Liver (tissue), 9 donors: ENCODE data around the gene SLC25A25. TPM values are rescaled to one million over a fixed set of nuclear protein-coding genes. Genes with fewer than 3 reads are reported as not detected.

ENCODE experiments used
- DNase-seq: peaks from one replicate; pipeline ENCODE4 v3.0.0-alpha.2; 2017; ENCODE audit warnings: low spot score
- H3K27ac ChIP-seq, 2 donors: one replicate each; pipeline ENCODE4 v1.7.0; 2013; ENCODE audit warnings: inconsistent platforms in 2 of 2, low read length in 2 of 2, control low read depth in 1 of 2, low read depth in 1 of 2, mild to moderate bottlenecking in 1 of 2
- H3K27me3 ChIP-seq, 4 donors: one replicate each; pipeline versions ENCODE4 v1.6.1 to v1.7.0; 2013; ENCODE audit warnings: low read length in 3 of 4, inconsistent platforms in 1 of 4, mild to moderate bottlenecking in 1 of 4, moderate library complexity in 1 of 4; ENCODE audit not compliant: control insufficient read depth in 4 of 4, insufficient read depth in 4 of 4
- H3K36me3 ChIP-seq, 4 donors: one replicate each; pipeline versions ENCODE4 v1.6.1 to v1.7.0; 2013; ENCODE audit warnings: low read length in 3 of 4, mild to moderate bottlenecking in 3 of 4, low read depth in 1 of 4, moderate library complexity in 1 of 4; ENCODE audit not compliant: control insufficient read depth in 4 of 4, insufficient read depth in 3 of 4
- H3K4me1 ChIP-seq, 4 donors: one replicate each; pipeline versions ENCODE4 v1.6.1 to v1.7.0; 2013; ENCODE audit warnings: low read length in 3 of 4, mild to moderate bottlenecking in 3 of 4, moderate library complexity in 1 of 4; ENCODE audit not compliant: control insufficient read depth in 4 of 4, insufficient read depth in 4 of 4
- H3K4me3 ChIP-seq, 3 donors: one replicate each; pipeline versions ENCODE4 v1.6.1 to v1.7.0; 2013; ENCODE audit warnings: low read length in 3 of 3, control low read depth in 1 of 3, low read depth in 1 of 3, mild to moderate bottlenecking in 1 of 3
- H3K9ac ChIP-seq, 2 donors: one replicate each; pipeline ENCODE4 v1.7.0; 2013; ENCODE audit warnings: low read length in 2 of 2, mild to moderate bottlenecking in 2 of 2, moderate library complexity in 2 of 2, control low read depth in 1 of 2, low read depth in 1 of 2
- H3K9me3 ChIP-seq, 4 donors: one replicate each; pipeline versions ENCODE4 v1.6.1 to v1.7.0; 2013; ENCODE audit warnings: low read length in 3 of 4; ENCODE audit not compliant: control insufficient read depth in 4 of 4
- EGR1 ChIP-seq, 2 donors: IDR thresholded peaks; 2 replicates each; pipeline ENCODE4 v1.6.1; 2016 to 2018; ENCODE audit warnings: antibody characterized with exemption in 2 of 2, low read depth in 2 of 2
- FOXA1 ChIP-seq: IDR thresholded peaks from 2 replicates; pipeline ENCODE4 v1.6.1; 2016; ENCODE audit warnings: antibody characterized with exemption
- FOXA2 ChIP-seq: IDR thresholded peaks from 2 replicates; pipeline ENCODE4 v1.6.1; 2016; ENCODE audit warnings: antibody characterized with exemption
- GABPA ChIP-seq, 2 donors: IDR thresholded peaks in 1 of 2; conservative IDR thresholded peaks in 1 of 2; 2 replicates each; pipeline ENCODE4 v1.6.1; 2016; ENCODE audit warnings: antibody characterized with exemption in 2 of 2, mild to moderate bottlenecking in 1 of 2, moderate library complexity in 1 of 2
- HNF4A ChIP-seq, 2 donors: conservative IDR thresholded peaks; 2 replicates each; pipeline ENCODE4 v1.6.1; 2016; ENCODE audit warnings: antibody characterized with exemption in 2 of 2, mild to moderate bottlenecking in 2 of 2
- HNF4G ChIP-seq: IDR thresholded peaks from 2 replicates; pipeline ENCODE4 v1.6.1; 2016; ENCODE audit warnings: antibody characterized with exemption
- JUND ChIP-seq, 2 donors: IDR thresholded peaks; 2 replicates each; pipeline ENCODE4 v1.6.1; 2016; ENCODE audit warnings: antibody characterized with exemption in 2 of 2
- NR2F2 ChIP-seq: IDR thresholded peaks from 2 replicates; pipeline ENCODE4 v1.6.1; 2016; ENCODE audit warnings: antibody characterized with exemption
- RAD21 ChIP-seq, 2 donors: IDR thresholded peaks; 2 replicates each; pipeline ENCODE4 v1.6.1; 2016; ENCODE audit warnings: antibody characterized with exemption in 2 of 2, mild to moderate bottlenecking in 2 of 2
- RXRA ChIP-seq, 2 donors: IDR thresholded peaks; 2 replicates each; pipeline ENCODE4 v1.6.1; 2017 to 2018; ENCODE audit warnings: antibody characterized with exemption in 2 of 2, mild to moderate bottlenecking in 1 of 2
- SP1 ChIP-seq: IDR thresholded peaks from 2 replicates; pipeline ENCODE4 v1.6.1; 2018; ENCODE audit warnings: antibody characterized with exemption, mild to moderate bottlenecking
- TAF1 ChIP-seq: conservative IDR thresholded peaks from 2 replicates; pipeline ENCODE4 v1.6.1; 2016; ENCODE audit warnings: antibody characterized with exemption, mild to moderate bottlenecking
- YY1 ChIP-seq: IDR thresholded peaks from 2 replicates; pipeline ENCODE4 v1.6.1; 2016; ENCODE audit warnings: antibody characterized with exemption, mild to moderate bottlenecking
- WGBS: extraction: QIAGEN DNeasy Blood & Tissue Kit; methylation state at CpG from one replicate; pipeline ENCODE4 v1.1.7; 2013; 5-methylcytosine and 5-hydroxymethylcytosine counted together
- polyA plus RNA-seq, 2 donors: library from polyadenylated mRNA; stranded (reverse) in 1 of 2; unstranded in 1 of 2; fragments of 200-250 nt in 1 of 2; fragments of >200 nt in 1 of 2; fragmentation: Nextera tagmentation in 1 of 2; extraction: Ambion mirVana in 1 of 2; gene quantifications; one replicate each; pipeline versions ENCODE4 v1.2.1 to v1.2.3, GENCODE V29; 2013 to 2015
- total RNA-seq, 2 donors: library from RNA; depleted of rRNA; stranded (reverse); fragments of >200 nt; gene quantifications; one replicate each; pipeline ENCODE4 v1.2.3, GENCODE V29; 2014
- TF ChIP-seq, protein P1 (sequence below): fragments of 150-350 bp; IDR thresholded peaks from 2 replicates; pipeline ENCODE4 v1.5.1; 2017; ENCODE audit warnings: improper control_type of control experiment, low read depth, low read length; ENCODE audit not compliant: missing input control
- TF ChIP-seq, protein P2 (sequence below): IDR thresholded peaks from 2 replicates; pipeline ENCODE4 v1.6.1; 2016; ENCODE audit warnings: antibody characterized with exemption
- TF ChIP-seq, protein P3 (sequence below): IDR thresholded peaks from 2 replicates; pipeline ENCODE4 v1.6.1; 2016; ENCODE audit warnings: antibody characterized with exemption
- TF ChIP-seq, protein P4 (sequence below): IDR thresholded peaks from 2 replicates; pipeline ENCODE4 v1.6.1; 2016; ENCODE audit warnings: antibody characterized with exemption
- TF ChIP-seq, protein P5 (sequence below): IDR thresholded peaks from 2 replicates; pipeline ENCODE4 v1.6.1; 2016; ENCODE audit warnings: antibody characterized with exemption, mild to moderate bottlenecking
- donor health status: healthy.
- donor health status: healthy.
- donor health status: healthy.
- donor health status: healthy.
- donor health status: healthy.

SLC25A25 gene
- total and polyA plus RNA-seq, 4 donors = 21.7 to 74.6 (median 39.3) TPM

DNA sequence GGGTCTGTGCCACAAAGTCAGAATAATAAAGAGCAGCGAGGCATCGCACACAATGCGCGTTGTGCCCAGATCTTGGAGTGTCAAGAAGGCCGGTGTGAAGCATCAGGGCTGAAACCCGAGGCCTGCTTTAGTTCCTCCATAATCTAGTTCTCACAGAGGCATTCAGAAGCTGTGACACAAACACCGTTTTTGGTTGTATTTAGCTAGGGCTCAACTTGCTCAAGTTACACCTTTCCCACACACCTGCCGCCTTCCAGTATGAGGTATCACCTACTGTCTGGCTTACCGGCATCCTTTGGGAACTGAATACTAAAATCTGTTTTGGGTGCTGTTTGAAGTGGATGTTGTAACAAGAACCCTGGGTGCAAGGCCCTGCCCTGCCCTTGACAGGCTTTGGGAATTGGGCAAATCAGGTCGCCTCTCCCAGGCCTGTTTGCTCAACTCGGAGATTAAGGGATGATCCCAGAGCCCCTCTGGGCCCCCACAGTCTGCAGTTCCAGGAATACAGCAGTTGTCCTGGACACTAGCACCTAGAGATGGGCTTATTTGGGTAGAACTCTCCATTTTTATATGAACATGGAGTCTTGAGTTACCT is 27.0 kb downstream of the SLC25A25 start:
- Histone ChIP-seq H3K27ac (peak overlapping the region; percentile 57 to 63), H3K27me3 (no peaks in the 10 kb centered on the region), H3K9ac (no peak overlapping the region), H3K4me1 (peaks cover 9 to 40% (median 27%) of the 10 kb centered on the region in 4 donors), H3K4me3 (no peak overlapping the region), H3K9me3 (no peaks in the 10 kb centered on the region), H3K36me3 (no peaks in the 10 kb centered on the region)
- TF ChIP-seq HNF4A (conservative IDR thresholded peaks at IDR 0.05) (peak; percentile 83 to 88), JUND (IDR thresholded peaks at IDR 0.05) (no peak), TAF1 (no peak), SP1 (peak; percentile 53), FOXA2 (no peak), FOXA1 (no peak), YY1 (no peak), RAD21 (IDR thresholded peaks at IDR 0.05) (peak in 1 of 2 donors; percentile 19), NR2F2 (no peak), GABPA (IDR thresholded peaks at IDR 0.05 in 1 of 2, conservative IDR thresholded peaks at IDR 0.05 in 1 of 2) (no peak), RXRA (IDR thresholded peaks at IDR 0.05) (peak; percentile 78 to 91), EGR1 (IDR thresholded peaks at IDR 0.05; ENCODE audit: low read depth in 2 of 2) (no peak), HNF4G (no peak)
- TF ChIP-seq, protein P1, sequence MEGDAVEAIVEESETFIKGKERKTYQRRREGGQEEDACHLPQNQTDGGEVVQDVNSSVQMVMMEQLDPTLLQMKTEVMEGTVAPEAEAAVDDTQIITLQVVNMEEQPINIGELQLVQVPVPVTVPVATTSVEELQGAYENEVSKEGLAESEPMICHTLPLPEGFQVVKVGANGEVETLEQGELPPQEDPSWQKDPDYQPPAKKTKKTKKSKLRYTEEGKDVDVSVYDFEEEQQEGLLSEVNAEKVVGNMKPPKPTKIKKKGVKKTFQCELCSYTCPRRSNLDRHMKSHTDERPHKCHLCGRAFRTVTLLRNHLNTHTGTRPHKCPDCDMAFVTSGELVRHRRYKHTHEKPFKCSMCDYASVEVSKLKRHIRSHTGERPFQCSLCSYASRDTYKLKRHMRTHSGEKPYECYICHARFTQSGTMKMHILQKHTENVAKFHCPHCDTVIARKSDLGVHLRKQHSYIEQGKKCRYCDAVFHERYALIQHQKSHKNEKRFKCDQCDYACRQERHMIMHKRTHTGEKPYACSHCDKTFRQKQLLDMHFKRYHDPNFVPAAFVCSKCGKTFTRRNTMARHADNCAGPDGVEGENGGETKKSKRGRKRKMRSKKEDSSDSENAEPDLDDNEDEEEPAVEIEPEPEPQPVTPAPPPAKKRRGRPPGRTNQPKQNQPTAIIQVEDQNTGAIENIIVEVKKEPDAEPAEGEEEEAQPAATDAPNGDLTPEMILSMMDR = no peak
- TF ChIP-seq, protein P2, sequence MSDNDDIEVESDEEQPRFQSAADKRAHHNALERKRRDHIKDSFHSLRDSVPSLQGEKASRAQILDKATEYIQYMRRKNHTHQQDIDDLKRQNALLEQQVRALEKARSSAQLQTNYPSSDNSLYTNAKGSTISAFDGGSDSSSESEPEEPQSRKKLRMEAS = no peak
- TF ChIP-seq, protein P3, sequence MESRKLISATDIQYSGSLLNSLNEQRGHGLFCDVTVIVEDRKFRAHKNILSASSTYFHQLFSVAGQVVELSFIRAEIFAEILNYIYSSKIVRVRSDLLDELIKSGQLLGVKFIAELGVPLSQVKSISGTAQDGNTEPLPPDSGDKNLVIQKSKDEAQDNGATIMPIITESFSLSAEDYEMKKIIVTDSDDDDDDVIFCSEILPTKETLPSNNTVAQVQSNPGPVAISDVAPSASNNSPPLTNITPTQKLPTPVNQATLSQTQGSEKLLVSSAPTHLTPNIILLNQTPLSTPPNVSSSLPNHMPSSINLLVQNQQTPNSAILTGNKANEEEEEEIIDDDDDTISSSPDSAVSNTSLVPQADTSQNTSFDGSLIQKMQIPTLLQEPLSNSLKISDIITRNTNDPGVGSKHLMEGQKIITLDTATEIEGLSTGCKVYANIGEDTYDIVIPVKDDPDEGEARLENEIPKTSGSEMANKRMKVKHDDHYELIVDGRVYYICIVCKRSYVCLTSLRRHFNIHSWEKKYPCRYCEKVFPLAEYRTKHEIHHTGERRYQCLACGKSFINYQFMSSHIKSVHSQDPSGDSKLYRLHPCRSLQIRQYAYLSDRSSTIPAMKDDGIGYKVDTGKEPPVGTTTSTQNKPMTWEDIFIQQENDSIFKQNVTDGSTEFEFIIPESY = no peak
- TF ChIP-seq, protein P4, sequence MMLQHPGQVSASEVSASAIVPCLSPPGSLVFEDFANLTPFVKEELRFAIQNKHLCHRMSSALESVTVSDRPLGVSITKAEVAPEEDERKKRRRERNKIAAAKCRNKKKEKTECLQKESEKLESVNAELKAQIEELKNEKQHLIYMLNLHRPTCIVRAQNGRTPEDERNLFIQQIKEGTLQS = no peak
- TF ChIP-seq, protein P5, sequence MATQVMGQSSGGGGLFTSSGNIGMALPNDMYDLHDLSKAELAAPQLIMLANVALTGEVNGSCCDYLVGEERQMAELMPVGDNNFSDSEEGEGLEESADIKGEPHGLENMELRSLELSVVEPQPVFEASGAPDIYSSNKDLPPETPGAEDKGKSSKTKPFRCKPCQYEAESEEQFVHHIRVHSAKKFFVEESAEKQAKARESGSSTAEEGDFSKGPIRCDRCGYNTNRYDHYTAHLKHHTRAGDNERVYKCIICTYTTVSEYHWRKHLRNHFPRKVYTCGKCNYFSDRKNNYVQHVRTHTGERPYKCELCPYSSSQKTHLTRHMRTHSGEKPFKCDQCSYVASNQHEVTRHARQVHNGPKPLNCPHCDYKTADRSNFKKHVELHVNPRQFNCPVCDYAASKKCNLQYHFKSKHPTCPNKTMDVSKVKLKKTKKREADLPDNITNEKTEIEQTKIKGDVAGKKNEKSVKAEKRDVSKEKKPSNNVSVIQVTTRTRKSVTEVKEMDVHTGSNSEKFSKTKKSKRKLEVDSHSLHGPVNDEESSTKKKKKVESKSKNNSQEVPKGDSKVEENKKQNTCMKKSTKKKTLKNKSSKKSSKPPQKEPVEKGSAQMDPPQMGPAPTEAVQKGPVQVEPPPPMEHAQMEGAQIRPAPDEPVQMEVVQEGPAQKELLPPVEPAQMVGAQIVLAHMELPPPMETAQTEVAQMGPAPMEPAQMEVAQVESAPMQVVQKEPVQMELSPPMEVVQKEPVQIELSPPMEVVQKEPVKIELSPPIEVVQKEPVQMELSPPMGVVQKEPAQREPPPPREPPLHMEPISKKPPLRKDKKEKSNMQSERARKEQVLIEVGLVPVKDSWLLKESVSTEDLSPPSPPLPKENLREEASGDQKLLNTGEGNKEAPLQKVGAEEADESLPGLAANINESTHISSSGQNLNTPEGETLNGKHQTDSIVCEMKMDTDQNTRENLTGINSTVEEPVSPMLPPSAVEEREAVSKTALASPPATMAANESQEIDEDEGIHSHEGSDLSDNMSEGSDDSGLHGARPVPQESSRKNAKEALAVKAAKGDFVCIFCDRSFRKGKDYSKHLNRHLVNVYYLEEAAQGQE = no peak
- WGBS = 78% methylated on average over 11 of the region's 11 CpGs
- no peak for DNase-seq
